ENCODE results near the gene BDH1. TPM values are rescaled to one million over a fixed set of nuclear protein-coding genes. Genes with fewer than 3 reads are reported as not detected.

Gene BDH1
- total and polyA plus RNA-seq, 2 experiments from 2014 or later = 21.4 to 26.1 TPM

- H3K4me1 ChIP-seq (ENCODE audit: low read depth) = no peaks in the 10 kb centered on the region
- H3K36me3 ChIP-seq = no peaks in the 10 kb centered on the region
- no peaks in the 10 kb centered on the region for H3K9me3 ChIP-seq (ENCODE audit: low read depth)
- TF ChIP-seq CTCF (IDR thresholded peaks at IDR 0.05; ENCODE audit: low read depth, low read length) = no peak
- no peak overlapping the region for H3K27ac ChIP-seq
- no peaks in the 10 kb centered on the region for H3K27me3 ChIP-seq
- H3K4me3 ChIP-seq = no peak overlapping the region
- DNase-seq (ENCODE audit: low read depth in 1 of 2, low spot score in 1 of 2) = no peak
Measured at GRCh38 chr3:197500812-197501211, 55.0 kb downstream of the BDH1 start.

- Histone ChIP-seq H3K36me3 (no peaks in the 10 kb centered on the region), H3K9me3 (ENCODE audit: low read depth) (no peaks in the 10 kb centered on the region), H3K27ac (no peak overlapping the region), H3K27me3 (no peaks in the 10 kb centered on the region), H3K4me3 (no peak overlapping the region), H3K4me1 (ENCODE audit: low read depth) (no peaks in the 10 kb centered on the region)
- DNase-seq (ENCODE audit: low read depth in 1 of 2, low spot score in 1 of 2) = no peak
- TF ChIP-seq CTCF (IDR thresholded peaks at IDR 0.05; ENCODE audit: low read depth, low read length) = no peak
Measured at GRCh38 chr3:197499427-197499826, 56.3 kb downstream of the BDH1 start.

- TF ChIP-seq CTCF (IDR thresholded peaks at IDR 0.05; ENCODE audit: low read depth, low read length) = no peak
- H3K4me1 ChIP-seq (ENCODE audit: low read depth) = no peaks in the 10 kb centered on the region
Measured at GRCh38 chr3:197498499-197499241, 57.1 kb downstream of the BDH1 start.

GRCh38 chr3:197496746-197497125, 59.0 kb downstream of the BDH1 start:
- no peak overlapping the region for H3K27ac ChIP-seq
- H3K9me3 ChIP-seq (ENCODE audit: low read depth) = no peaks in the 10 kb centered on the region

More at GRCh38 chr3:197498499-197499241, 57.1 kb downstream of the BDH1 start:
- no peak overlapping the region for H3K4me3 ChIP-seq
- H3K9me3 ChIP-seq (ENCODE audit: low read depth) = no peaks in the 10 kb centered on the region
- no peaks in the 10 kb centered on the region for H3K27me3 ChIP-seq
- H3K36me3 ChIP-seq = no peaks in the 10 kb centered on the region
- no peak overlapping the region for H3K27ac ChIP-seq
- DNase-seq (ENCODE audit: low read depth in 1 of 2, low spot score in 1 of 2) = no peak

GRCh38 chr3:197495999-197496745, 59.6 kb downstream of the BDH1 start:
- Histone ChIP-seq H3K27ac (no peak overlapping the region), H3K4me3 (no peak overlapping the region), H3K27me3 (no peaks in the 10 kb centered on the region), H3K4me1 (ENCODE audit: low read depth) (no peaks in the 10 kb centered on the region), H3K9me3 (ENCODE audit: low read depth) (no peaks in the 10 kb centered on the region), H3K36me3 (no peaks in the 10 kb centered on the region)
- no peak for TF ChIP-seq CTCF (IDR thresholded peaks at IDR 0.05; ENCODE audit: low read depth, low read length)
- DNase-seq (ENCODE audit: low read depth in 1 of 2, low spot score in 1 of 2) = no peak

More at GRCh38 chr3:197496746-197497125, 59.0 kb downstream of the BDH1 start:
- Histone ChIP-seq H3K4me3 (no peak overlapping the region), H3K36me3 (no peaks in the 10 kb centered on the region), H3K27me3 (no peaks in the 10 kb centered on the region), H3K4me1 (ENCODE audit: low read depth) (no peaks in the 10 kb centered on the region)
- no peak for TF ChIP-seq CTCF (IDR thresholded peaks at IDR 0.05; ENCODE audit: low read depth, low read length)
- no peak for DNase-seq (ENCODE audit: low read depth in 1 of 2, low spot score in 1 of 2)
